HS-27A (cell line): ENCODE data around the gene RHEB.

Source experiments
- DNase-seq: peaks from one replicate; pipeline ENCODE4 v3.0.0-alpha.2; 2012; ENCODE audit warnings: low read depth, missing footprints

RHEB gene

GRCh38 chr7:151470711-151471110 is 49.0 kb downstream of the RHEB start:
- DNase-seq: no peak

GRCh38 chr7:151469281-151469680 is 50.4 kb downstream of the RHEB start:
- no peak for DNase-seq

- no peak for DNase-seq
Observed at GRCh38 chr7:151468217-151469018, 51.3 kb downstream of the RHEB start.

- no peak for DNase-seq
Observed at GRCh38 chr7:151465169-151465568, 54.5 kb downstream of the RHEB start.

- no peak for DNase-seq
Observed at GRCh38 chr7:151462306-151462779, 57.4 kb downstream of the RHEB start.

- DNase-seq: no peak
Observed at GRCh38 chr7:151461942-151462230, 57.8 kb downstream of the RHEB start.

GRCh38 chr7:151461096-151461941 is 58.4 kb downstream of the RHEB start:
- DNase-seq: no peak

- no peak for DNase-seq
Observed at GRCh38 chr7:151460474-151460855, 59.2 kb downstream of the RHEB start.

GRCh38 chr7:151459726-151460473 is 59.8 kb downstream of the RHEB start:
- peak; percentile 62 for DNase-seq

GRCh38 chr7:151457534-151457933 is 62.2 kb downstream of the RHEB start:
- DNase-seq: no peak

- DNase-seq: no peak
Observed at GRCh38 chr7:151456782-151457181, 62.9 kb downstream of the RHEB start.

GRCh38 chr7:151456276-151456675 is 63.4 kb downstream of the RHEB start:
- no peak for DNase-seq

- no peak for DNase-seq
Observed at GRCh38 chr7:151455690-151456089, 64.0 kb downstream of the RHEB start.

- no peak for DNase-seq
Observed at GRCh38 chr7:151454932-151455530, 64.7 kb downstream of the RHEB start.

GRCh38 chr7:151454305-151454704 is 65.4 kb downstream of the RHEB start:
- no peak for DNase-seq

- no peak for DNase-seq
Observed at GRCh38 chr7:151453326-151453791, 66.3 kb downstream of the RHEB start.

- DNase-seq: no peak
Observed at GRCh38 chr7:151452680-151453325, 66.9 kb downstream of the RHEB start.

- no peak for DNase-seq
Observed at GRCh38 chr7:151451626-151452571, 67.8 kb downstream of the RHEB start.

- no peak for DNase-seq
Observed at GRCh38 chr7:151451156-151451555, 68.5 kb downstream of the RHEB start.

GRCh38 chr7:151449990-151450389 is 69.7 kb downstream of the RHEB start:
- DNase-seq: no peak
